Spleen (tissue), 7 donors: ENCODE measurements around the gene CFAP74.

Experiments used
- POLR2A ChIP-seq, 3 donors: fragments of 450-650 bp; IDR thresholded peaks; one replicate each; pipeline ENCODE4 v1.5.1; 2017; ENCODE audit warnings: antibody characterized with exemption in 3 of 3, mild to moderate bottlenecking in 1 of 3
- POLR2AphosphoS5 ChIP-seq, 3 donors: sonication (generic); formaldehyde crosslinking; IDR thresholded peaks; one replicate each; pipeline ENCODE4 v1.5.1; 2017; ENCODE audit warnings: antibody characterized with exemption in 3 of 3
- TF ChIP-seq, protein P1 (sequence below), 11 experiments: fragments of 200-600 bp in 7 of 11; fragments of 450-650 bp in 4 of 11; sonication (generic) in 4 of 11; IDR thresholded peaks in 8 of 11; conservative IDR thresholded peaks in 3 of 11; 1 replicate in 7 of 11; 2 replicates in 4 of 11; pipeline versions ENCODE4 v1.4.0 to v1.8.0; 2016 to 2021; ENCODE audit warnings: antibody characterized with exemption in 11 of 11, inconsistent platforms in 4 of 11, mild to moderate bottlenecking in 1 of 11
- donor health status: DM: no; HTN: no; CAD: no; lungs with moderate emphysema.
- donor health status: DM: no; HTN: no; CAD: no.
- donor health status: DM: no; HTN: no; CAD: no.

DNA sequence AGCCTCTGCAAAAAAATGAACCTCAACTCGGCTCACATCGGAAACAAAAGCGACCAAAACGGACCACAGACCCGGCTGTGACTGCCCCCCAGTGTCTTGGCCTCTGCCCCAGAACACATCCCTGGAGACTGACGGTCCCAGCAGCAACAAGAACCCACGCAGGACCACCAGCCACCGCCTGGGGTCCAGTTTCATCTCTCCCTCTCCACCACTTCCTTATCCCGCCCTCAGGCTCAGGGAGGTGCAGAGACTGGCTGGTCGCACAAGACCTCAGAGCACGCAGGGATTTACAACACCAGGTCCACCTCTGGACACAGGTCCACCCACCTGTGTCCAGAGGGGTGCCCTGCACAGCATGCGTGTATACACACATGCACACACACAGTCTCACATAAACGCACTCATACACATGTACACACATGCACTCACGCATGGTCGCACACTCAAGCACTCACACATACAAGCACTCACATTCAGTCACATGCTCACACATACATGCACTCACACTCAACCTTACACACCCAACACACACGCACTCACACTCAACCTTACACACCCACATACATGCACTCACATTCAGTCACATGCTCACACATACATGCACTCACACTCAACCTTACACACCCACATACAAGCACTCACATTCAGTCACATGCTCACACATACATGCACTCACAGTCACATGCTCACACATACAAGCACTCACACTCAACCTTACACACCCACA lies 65.9 kb downstream of the CFAP74 start:
- TF ChIP-seq POLR2A (IDR thresholded peaks at IDR 0.05) = no peak
- TF ChIP-seq, protein P1, sequence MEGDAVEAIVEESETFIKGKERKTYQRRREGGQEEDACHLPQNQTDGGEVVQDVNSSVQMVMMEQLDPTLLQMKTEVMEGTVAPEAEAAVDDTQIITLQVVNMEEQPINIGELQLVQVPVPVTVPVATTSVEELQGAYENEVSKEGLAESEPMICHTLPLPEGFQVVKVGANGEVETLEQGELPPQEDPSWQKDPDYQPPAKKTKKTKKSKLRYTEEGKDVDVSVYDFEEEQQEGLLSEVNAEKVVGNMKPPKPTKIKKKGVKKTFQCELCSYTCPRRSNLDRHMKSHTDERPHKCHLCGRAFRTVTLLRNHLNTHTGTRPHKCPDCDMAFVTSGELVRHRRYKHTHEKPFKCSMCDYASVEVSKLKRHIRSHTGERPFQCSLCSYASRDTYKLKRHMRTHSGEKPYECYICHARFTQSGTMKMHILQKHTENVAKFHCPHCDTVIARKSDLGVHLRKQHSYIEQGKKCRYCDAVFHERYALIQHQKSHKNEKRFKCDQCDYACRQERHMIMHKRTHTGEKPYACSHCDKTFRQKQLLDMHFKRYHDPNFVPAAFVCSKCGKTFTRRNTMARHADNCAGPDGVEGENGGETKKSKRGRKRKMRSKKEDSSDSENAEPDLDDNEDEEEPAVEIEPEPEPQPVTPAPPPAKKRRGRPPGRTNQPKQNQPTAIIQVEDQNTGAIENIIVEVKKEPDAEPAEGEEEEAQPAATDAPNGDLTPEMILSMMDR (IDR thresholded peaks at IDR 0.05 in 8 of 11, conservative IDR thresholded peaks at IDR 0.05 in 3 of 11) = no peak
- TF ChIP-seq POLR2AphosphoS5 (IDR thresholded peaks at IDR 0.05) = no peak
